ENCODE results near the gene PROX2. TPM values are rescaled to one million over a fixed set of nuclear protein-coding genes. Genes with fewer than 3 reads are reported as not detected.

The PROX2 gene
- total RNA-seq, 1 experiment from 2014 or later = not detected

GRCh38 chr14:74919421-74920165 is 43.6 kb upstream of the PROX2 start:
- Histone ChIP-seq H3K27ac (no peak overlapping the region), H4K20me1 (ENCODE audit: insufficient read depth) (no peaks in the 10 kb centered on the region), H3K27me3 (ENCODE audit: insufficient read depth, low read depth) (no peaks in the 10 kb centered on the region), H3K4me3 (no peak overlapping the region), H3F3A (ENCODE audit: insufficient read depth, low read depth) (peaks cover 6% of the 10 kb centered on the region; the same call in 1 of the 2 replicates), H3K9me3 (ENCODE audit: insufficient read depth, low read depth) (no peaks in the 10 kb centered on the region), H3K79me2 (ENCODE audit: low read depth) (no peaks in the 10 kb centered on the region), H3K36me3 (ENCODE audit: low read depth) (no peaks in the 10 kb centered on the region), H3K9me2 (ENCODE audit: insufficient read depth) (no peaks in the 10 kb centered on the region), H2AFZ (no peak overlapping the region), H3K4me1 (replicated peaks; ENCODE audit: insufficient read depth) (peaks cover 4% of the 10 kb centered on the region), H3K4me2 (no peak overlapping the region)
- no peak for DNase-seq
- intact Hi-C loops (cut with micrococcal nuclease; ENCODE audit: unreplicated experiment) = no loop called here
- ChIA-PET CTCF (interaction anchor here (0.6 to 0.7 kb wide), 2 partner anchors 62 to 129 kb away, joined by 3 to 5 read pairs; no protein-coding TSS in a partner anchor), POLR2A (ENCODE audit: unreplicated experiment) (no interaction called here)
- TF ChIP-seq CTCF (conservative IDR thresholded peaks at IDR 0.05) (no peak), EZH2 (IDR thresholded peaks at IDR 0.05; ENCODE audit: low read depth) (no peak)
- no TSS peak for BruUV-seq (replicated peaks)

DNA sequence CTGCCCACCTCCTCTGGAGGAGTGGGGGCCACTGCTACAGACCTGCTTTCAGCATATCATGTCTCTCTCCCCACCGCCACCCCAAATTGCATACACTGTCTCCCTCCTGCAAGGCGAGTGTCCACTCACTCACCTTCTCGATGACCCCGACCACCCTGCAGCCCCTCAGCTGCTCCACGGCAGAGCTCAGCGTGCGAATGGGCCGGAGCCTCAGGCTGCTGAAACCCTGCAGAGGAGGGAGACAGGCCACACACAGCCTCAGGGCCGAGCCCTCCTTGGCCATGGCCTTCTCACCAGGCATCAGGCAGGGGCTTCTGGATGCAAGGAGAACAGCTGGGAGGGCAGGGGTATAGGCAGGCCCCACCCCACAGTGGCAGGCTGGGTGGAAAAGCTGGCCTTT is 42.4 kb upstream of the PROX2 start:
- CTCF ChIA-PET = interaction anchor here (0.6 kb wide), 1 partner anchor 168 kb away, joined by 3 read pairs; no protein-coding TSS in a partner anchor
- no TSS peak for BruUV-seq (replicated peaks)
- no peak overlapping the region for H3K4me3 ChIP-seq

DNA sequence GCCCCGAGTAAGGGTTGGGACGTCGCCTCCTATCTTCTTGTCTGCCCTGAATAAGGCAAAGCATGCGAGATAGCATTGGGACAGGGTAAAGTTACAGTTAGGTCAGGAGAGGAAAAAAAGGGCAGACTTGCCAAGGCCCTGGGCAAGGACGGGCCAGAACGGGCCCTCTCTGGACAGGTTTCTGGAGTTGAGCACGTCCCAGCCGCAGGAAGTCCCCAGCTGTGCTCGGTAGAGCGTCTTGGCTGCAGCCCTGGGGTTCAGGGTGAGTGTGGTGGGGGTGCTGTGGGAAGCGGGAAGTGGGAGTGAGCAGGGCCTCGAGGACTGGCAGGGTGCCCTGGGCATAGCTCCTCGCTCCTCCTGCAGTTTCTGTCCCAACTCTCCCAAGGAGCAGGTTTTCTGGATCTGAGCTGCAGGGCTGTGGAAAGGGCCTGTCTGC is 41.7 kb upstream of the PROX2 start:
- CTCF ChIA-PET = interaction anchor here (0.6 to 1.0 kb wide), 3 partner anchors 168 to 178 kb away, joined by 3 to 5 read pairs (median 3); no protein-coding TSS in a partner anchor

More for the DNA sequence above, 42.4 kb upstream of the PROX2 start:
- no peak overlapping the region for H3K27ac ChIP-seq
- no peaks in the 10 kb centered on the region for H3K9me2 ChIP-seq (ENCODE audit: insufficient read depth)
- TF ChIP-seq EZH2 (IDR thresholded peaks at IDR 0.05; ENCODE audit: low read depth) (no peak), CTCF (conservative IDR thresholded peaks at IDR 0.05) (no peak)
- POLR2A ChIA-PET (ENCODE audit: unreplicated experiment) = no interaction called here
- no peaks in the 10 kb centered on the region for H3K36me3 ChIP-seq (ENCODE audit: low read depth)
- no peak overlapping the region for H2AFZ ChIP-seq
- H3K79me2 ChIP-seq (ENCODE audit: low read depth) = no peaks in the 10 kb centered on the region
- H4K20me1 ChIP-seq (ENCODE audit: insufficient read depth) = no peaks in the 10 kb centered on the region
- H3K9me3 ChIP-seq (ENCODE audit: insufficient read depth, low read depth) = no peaks in the 10 kb centered on the region
- H3K4me1 ChIP-seq (replicated peaks; ENCODE audit: insufficient read depth) = peaks cover under 1% of the 10 kb centered on the region
- H3K4me2 ChIP-seq = no peak overlapping the region
- DNase-seq = no peak
- intact Hi-C loops (cut with micrococcal nuclease; ENCODE audit: unreplicated experiment) = no loop called here
- H3K27me3 ChIP-seq (ENCODE audit: insufficient read depth, low read depth) = no peaks in the 10 kb centered on the region
- peaks cover 6% of the 10 kb centered on the region; the same call in 1 of the 2 replicates for H3F3A ChIP-seq (ENCODE audit: insufficient read depth, low read depth)

More for the DNA sequence above, 41.7 kb upstream of the PROX2 start:
- intact Hi-C loops (cut with micrococcal nuclease; ENCODE audit: unreplicated experiment) = no loop called here
- H3K27ac ChIP-seq = no peak overlapping the region
- no peaks in the 10 kb centered on the region for H3K9me3 ChIP-seq (ENCODE audit: insufficient read depth, low read depth)
- H3K27me3 ChIP-seq (ENCODE audit: insufficient read depth, low read depth) = no peaks in the 10 kb centered on the region
- BruUV-seq (replicated peaks) = no TSS peak
- POLR2A ChIA-PET (ENCODE audit: unreplicated experiment) = no interaction called here
- H3K4me2 ChIP-seq = no peak overlapping the region
- H3F3A ChIP-seq (ENCODE audit: insufficient read depth, low read depth) = peaks cover 6% of the 10 kb centered on the region; the same call in 1 of the 2 replicates
- no peak overlapping the region for H3K4me3 ChIP-seq
- H2AFZ ChIP-seq = no peak overlapping the region
- H3K79me2 ChIP-seq (ENCODE audit: low read depth) = no peaks in the 10 kb centered on the region
- H3K36me3 ChIP-seq (ENCODE audit: low read depth) = no peaks in the 10 kb centered on the region
- no peaks in the 10 kb centered on the region for H3K9me2 ChIP-seq (ENCODE audit: insufficient read depth)
- H4K20me1 ChIP-seq (ENCODE audit: insufficient read depth) = no peaks in the 10 kb centered on the region
- no peak for DNase-seq
- no peak for TF ChIP-seq EZH2 (IDR thresholded peaks at IDR 0.05; ENCODE audit: low read depth)
- no peak for TF ChIP-seq CTCF (conservative IDR thresholded peaks at IDR 0.05)
- H3K4me1 ChIP-seq (replicated peaks; ENCODE audit: insufficient read depth) = no peaks in the 10 kb centered on the region
